CD4-positive, alpha-beta T cell treated with Interleukin-12 subunit alpha and Interleukin-12 subunit beta, for 1 hour (primary cell): Measurements from ENCODE around the gene RAB5B.
"Not testable (repeated sequence)": the region's sequence is repeated elsewhere in the genome, so short reads cannot be mapped to it uniquely, and the experiment has no call there.

Experiments used
- DNase-seq: peaks from one replicate; pipeline ENCODE4 v3.0.0-alpha.2; 2020

Gene RAB5B

DNA sequence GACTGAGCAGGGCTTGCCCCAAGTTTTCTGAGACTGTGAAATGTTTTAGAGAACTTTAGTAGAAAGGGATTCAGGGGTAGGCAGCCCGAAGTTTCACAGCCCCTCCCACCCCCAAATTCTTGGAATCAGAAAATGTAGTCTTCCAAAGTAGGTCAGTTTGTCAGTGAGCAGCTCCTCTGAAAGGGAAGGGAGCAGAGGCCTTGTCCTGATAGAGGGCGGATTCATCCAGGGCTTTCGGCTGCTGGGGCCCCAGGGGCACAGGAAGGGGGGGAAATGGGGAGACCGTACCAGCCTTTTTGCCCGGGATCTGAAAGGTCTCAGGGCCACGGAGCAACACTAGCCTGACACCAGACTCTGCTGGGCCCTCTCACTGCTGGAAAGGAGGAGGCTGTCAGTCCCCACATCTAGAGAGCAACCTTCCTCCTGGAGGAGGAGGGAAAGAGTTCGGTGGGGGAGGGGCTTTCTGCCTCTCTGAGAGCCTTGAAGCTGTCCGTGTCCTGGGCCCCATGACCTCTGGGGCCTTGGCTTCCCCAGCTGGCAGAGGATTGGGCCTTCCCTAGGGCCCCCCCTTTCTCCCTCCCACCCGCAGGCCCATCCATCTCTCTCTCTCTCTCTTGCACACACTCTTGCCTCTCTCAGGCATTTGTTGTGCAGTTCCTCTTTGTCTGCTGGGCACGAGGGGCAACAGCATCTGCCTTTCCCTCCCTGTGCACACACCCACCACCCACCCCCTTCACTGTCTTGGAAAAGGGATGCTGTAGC, 46.7 kb downstream of the RAB5B start, which contains the start of gene IKZF4:
Gene IKZF4, plus strand, starts transcription at position 621 of the 762 bp plus-strand sequence. CDS start 451 bp downstream, outside the sequence.
- no peak for DNase-seq

DNA sequence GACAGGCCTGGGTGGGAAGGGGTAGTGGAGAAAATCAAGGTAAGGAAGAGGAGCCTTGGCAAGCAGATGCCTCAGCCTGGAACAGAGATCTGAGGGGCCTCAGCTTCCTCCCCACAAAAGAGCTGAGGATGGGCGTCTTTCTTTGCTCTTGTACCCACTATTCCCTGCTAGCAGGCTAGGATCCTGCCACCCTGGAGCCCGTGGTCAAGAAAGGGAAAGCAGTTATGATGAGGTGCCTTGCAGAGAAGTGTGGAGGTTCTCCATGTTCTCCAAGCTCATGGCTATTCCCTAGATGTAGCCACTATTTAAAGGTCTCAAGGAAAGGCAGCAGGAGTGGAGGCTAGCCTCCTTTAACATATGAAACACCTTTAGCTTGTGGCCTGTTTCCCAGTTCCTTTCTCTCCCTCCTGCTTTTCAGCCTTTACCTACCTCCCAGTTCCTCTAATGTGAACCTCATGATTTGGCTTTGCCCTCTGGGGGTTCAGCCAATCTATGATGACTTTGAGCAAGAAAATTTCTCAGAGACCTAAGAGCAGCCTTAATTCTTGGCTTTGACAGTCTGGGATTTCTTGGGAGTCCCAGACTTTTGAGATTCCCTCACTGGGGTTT, 48.1 kb downstream of the RAB5B start:
- no peak for DNase-seq

DNA sequence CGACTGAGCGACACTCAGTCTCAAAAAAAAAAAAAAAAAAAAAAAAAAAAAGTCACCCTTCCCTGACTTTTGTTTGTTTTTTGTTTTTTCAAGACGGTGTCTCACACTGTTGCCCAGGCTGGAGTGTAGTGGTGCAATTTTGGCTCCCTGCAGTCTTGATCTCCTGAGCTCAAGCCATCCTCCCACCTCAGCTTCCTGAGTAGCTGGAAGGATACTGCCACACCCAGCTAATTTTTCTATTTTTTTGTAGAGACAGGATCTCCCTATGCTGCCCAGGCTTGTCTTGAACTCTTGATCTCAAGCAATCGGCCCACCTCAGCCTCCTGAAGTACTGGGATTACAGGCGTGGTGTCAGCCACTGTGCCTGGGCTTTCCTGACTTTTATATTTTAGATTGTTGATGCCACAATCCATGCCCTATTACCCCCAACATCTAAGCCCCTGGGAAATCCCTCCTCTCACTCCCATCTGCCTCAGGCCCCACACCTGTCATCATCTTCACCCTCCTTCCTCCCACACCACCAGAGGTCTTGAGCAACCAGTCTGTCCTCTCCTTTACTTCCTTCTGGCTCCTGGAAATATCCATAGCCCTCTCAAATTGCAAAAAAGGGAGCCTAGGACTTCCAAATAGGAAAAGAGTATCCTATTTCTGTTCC, 54.8 kb downstream of the RAB5B start:
- DNase-seq: no peak

DNA sequence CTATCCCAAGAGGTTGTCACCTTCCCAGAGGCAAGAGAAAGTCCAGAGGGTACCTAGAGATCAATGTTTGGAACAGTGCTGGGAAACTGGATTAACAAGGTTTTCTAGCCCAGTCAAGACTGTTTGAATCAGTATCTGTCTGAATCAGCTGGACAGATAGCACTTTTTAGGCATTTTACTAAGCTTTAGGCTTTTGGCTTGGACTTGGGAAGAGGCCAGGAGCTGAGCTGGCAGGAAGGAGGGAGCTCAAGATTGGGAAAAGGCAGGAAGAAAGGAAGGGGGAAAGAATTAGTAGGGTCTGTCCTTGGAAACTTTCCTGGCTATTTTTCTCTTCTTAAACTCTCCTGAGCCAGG, 55.3 kb downstream of the RAB5B start:
- DNase-seq: no peak

DNA sequence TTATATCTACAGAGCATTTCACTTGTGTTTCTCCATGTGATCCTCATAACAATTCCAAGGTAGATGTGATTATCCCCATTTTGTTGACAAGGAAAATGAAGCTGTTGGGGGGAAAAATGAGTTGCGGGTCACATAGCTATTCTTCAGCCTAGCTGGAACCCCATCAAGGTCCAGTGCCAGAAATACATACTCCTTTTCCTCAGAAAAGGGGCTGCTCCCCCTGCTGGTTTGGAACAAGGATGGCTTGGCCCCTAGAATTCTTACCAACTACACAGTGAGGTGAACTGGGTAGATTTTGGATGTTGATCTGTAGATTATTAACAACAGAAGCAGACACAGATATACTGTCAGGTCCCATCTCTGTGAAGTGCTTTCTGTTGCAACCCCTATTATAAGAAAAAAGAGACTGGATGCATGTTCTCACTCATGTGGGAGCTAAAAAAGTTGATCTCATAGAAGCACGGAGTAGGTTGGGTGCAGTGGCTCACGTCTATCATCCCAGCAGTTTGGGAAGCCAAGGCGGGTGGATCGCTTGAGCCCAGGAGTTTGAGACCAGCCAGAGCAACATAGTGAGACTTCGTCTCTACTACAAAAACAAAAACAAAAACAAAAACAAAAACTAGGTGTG, 55.9 kb downstream of the RAB5B start:
- DNase-seq: peak; percentile 60

DNA sequence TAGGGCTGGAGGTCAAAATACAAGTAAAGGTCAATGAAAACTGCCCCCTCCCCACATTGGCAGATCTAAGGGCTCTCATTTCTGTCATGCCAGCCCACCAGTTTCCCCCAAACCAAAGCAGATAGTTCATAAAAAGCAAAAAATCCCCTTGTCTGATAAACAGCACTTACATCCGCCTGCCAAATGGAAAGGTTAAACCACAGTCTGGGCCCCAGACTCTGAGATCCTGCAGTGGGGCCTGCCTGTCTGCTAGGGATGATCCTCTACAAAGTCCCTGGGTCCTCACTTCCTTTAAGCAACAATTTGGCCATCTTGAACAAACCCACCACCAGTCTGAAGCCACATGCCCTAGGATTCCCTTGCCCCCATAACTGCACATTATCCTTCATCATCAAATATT, 58.1 kb downstream of the RAB5B start:
- peak; percentile 39 for DNase-seq

DNA sequence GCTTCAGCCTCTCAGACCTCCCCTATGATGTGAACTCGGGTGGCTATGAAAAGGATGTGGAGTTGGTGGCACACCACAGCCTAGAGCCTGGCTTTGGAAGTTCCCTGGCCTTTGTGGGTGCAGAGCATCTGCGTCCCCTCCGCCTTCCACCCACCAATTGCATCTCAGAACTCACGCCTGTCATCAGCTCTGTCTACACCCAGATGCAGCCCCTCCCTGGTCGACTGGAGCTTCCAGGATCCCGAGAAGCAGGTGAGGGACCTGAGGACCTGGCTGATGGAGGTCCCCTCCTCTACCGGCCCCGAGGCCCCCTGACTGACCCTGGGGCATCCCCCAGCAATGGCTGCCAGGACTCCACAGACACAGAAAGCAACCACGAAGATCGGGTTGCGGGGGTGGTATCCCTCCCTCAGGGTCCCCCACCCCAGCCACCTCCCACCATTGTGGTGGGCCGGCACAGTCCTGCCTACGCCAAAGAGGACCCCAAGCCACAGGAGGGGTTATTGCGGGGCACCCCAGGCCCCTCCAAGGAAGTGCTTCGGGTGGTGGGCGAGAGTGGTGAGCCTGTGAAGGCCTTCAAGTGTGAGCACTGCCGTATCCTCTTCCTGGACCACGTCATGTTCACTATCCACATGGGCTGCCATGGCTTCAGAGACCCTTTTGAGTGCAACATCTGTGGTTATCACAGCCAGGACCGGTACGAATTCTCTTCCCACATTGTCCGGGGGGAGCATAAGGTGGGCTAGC, 60.9 kb downstream of the RAB5B start:
- DNase-seq: peak; percentile 46

DNA sequence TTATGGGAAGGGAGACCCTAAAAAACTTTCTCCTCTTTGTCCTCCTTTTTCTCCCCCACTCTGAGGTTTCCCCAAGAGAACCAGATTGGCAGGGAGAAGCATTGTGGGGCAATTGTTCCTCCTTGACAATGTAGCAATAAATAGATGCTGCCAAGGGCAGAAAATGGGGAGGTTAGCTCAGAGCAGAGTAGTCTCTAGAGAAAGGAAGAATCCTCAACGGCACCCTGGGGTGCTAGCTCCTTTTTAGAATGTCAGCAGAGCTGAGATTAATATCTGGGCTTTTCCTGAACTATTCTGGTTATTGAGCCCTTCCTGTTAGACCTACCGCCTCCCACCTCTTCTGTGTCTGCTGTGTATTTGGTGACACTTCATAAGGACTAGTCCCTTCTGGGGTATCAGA, 63.3 kb downstream of the RAB5B start:
- no peak for DNase-seq

DNA sequence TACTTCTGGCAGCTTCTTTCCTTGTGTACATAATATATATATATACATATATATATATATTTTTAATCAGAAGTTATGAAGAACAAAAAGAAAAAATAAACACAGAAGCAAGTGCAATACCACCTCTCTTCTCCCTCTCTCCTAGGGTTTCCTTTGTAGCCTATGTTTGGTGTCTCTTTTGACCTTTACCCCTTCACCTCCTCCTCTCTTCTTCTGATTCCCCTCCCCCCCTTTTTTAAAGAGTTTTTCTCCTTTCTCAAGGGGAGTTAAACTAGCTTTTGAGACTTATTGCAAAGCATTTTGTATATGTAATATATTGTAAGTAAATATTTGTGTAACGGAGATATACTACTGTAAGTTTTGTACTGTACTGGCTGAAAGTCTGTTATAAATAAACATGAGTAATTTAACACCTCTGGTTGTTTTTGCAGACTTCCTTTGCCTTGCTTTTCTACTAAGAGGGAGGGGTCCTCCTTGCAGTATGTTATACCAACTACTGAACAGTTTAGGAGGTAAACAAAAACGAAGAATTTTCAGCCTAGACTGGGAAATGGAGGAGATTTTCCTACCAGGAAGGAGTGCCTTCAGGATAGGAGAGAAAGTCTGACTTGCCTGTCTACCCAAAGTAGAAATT, 64.3 kb downstream of the RAB5B start:
- DNase-seq: no peak

DNA sequence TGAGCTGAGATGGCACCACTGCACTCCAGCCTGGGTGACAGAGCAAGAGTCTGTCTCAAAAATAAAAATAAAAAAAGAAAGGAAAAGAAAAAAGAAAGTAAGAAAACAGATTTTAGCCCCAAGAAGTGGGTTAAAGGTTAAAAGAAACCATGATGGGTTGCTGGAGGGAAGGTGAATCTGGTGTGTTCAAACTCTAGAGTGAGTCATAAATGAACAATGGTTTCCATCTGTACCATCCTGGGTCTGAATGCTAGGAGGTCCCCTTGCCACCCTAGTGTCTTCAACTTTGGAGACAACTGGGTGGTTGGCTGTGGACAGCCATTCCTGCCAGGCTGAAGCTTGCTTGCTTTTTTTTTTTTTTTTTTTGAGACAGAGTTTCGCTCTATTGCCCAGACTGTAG, 66.3 kb downstream of the RAB5B start:
- no peak for DNase-seq

DNA sequence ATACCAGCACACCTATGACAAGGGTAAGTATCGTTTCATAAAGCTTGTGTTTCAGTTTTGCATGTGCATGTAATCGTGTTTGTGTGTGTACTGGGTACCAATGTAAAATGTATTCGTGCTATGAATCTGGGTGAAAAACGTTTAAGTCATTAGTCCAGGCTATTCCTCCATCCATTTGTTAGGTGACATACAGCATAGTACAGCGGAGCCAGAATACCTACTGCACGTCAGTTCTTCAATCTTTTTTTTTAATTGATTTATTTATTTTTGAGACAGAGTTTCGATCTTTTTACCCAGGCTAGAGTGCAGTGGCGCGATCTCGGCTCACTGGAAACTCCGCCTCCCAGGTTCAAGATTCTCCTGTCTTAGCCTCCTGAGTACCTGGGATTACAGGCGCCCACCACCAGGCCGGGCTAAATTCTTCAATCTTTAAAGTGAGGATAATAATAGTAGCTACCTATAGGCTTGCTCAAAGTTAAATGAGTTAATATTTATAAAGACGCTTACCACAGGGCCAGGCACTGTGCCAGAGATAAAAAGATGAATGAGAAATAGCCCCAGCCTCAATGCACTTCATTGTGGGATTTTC, 67.2 kb downstream of the RAB5B start:
- DNase-seq: no peak

DNA sequence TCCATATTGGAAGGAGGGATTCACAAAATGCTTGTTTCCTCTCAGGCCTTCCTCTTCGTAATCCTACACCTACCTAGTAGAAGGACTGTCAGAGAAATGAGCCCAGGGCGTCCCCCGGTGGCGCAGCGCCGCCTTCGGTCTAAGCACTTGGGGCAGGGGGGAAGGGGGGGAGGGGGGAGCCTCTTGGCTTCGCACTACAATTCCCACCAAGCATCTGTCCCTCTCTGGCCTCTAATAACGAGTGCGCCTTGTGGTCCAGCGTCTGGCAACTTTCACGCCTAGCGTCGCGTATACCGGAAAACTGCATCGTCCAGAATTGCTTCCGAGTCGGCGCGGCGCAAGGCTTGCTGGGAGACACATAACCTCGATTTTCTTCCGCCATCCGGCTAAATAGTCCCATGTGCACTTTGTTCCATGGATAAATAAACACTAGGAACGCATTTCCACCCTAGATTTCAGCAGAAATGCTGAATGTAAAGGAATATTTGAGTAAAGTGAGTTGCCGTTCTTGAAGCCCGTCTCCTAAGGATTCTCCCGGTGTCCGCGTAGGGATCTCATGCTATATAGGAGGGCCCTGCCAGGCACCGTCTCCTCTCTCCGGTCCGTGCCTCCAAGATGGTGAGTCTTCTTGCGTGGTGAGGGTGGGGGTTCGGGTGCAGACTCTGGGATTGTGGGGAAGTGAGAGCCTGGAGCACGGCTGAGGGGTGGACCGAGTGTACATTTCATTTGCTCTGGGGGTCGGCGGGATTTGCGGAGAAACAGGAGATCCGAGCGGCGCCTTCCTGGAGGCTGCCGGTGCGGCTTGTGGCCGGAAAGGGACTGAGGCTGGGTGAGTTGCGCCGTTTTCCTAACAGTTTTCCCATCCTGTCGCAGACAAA, 67.9 kb downstream of the RAB5B start, which contains the start of gene RPS26:
Gene RPS26, plus strand, starts transcription at position 367 of the 878 bp plus-strand sequence. Its CDS starts 249 bp downstream, at position 616.
- peak; percentile 98 for DNase-seq

DNA sequence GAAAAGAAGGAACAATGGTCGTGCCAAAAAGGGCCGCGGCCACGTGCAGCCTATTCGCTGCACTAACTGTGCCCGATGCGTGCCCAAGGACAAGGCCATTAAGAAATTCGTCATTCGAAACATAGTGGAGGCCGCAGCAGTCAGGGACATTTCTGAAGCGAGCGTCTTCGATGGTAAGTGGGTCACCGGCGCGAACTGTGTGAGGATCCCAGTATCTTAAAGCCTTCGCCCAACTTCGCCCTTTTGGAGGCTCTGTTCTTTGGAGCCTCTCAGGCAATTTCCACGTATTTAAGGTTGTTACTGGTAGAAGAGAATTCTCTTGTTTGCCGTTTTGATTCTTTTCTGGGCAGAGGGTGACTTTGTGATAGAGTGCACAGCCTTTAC, 68.5 kb downstream of the RAB5B start:
- DNase-seq: not testable (repeated sequence)

DNA sequence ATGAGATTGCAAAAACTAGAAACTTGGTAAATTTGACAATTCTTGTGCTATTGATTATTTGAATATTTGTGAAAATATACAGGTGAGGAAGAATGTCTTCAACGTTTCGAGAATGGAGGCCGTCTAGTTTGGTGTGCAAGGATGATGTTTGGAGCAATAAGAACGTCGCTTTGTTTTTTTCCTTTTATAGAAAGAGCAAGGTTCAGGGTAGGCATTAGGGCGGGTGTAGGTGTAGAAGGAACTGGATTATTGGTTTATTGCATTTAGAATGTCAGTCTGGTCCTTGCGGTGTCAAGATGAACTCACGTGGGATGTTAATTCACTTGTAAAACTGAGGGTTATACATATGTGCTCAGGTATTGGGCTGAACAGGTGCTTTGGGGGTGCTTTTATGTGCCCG, 69.0 kb downstream of the RAB5B start:
- no peak for DNase-seq
